Measurements from ENCODE around the gene TMEM179. TPM values are rescaled to one million over a fixed set of nuclear protein-coding genes. Genes with fewer than 3 reads are reported as not detected.

Gene TMEM179
- total and polyA plus RNA-seq, 2 donors (not counting 1 experiment from before 2014, with no cell fraction given) = not detected

GRCh38 chr14:104564744-104565679 lies 39.6 kb downstream of the TMEM179 start:
- H3K4me1 ChIP-seq (ENCODE audit: control insufficient read depth in 2 of 2, insufficient read depth in 2 of 2, low read length in 2 of 2) = peaks cover 11 to 12% of the 10 kb centered on the region in 2 donors
- H3K4me2 ChIP-seq (replicated peaks; ENCODE audit: low read depth, low read length, poor library complexity, severe bottlenecking) = no peak overlapping the region
- no peaks in the 10 kb centered on the region for H3K79me2 ChIP-seq (ENCODE audit: control insufficient read depth, insufficient read depth, low read length)
- Mint-ChIP-seq H3K27ac (no peak overlapping the region), H3K4me1 (peaks cover 7% of the 10 kb centered on the region), H3K9me3 (ENCODE audit: insufficient read depth) (no peaks in the 10 kb centered on the region), H3K27me3 (peaks cover 26% of the 10 kb centered on the region), H3K4me3 (no peak overlapping the region)
- H3K27me3 ChIP-seq (replicated peaks in 1 of 4; ENCODE audit: control extremely low read depth in 1 of 4, control insufficient read depth in 3 of 4, insufficient read depth in 4 of 4, low read length in 3 of 4) = peaks cover 0 to 32% (median 10%) of the 10 kb centered on the region in 4 experiments
- ATAC-seq (ENCODE audit: low read depth) (no peak), DNase-seq (no peak)
- no peak overlapping the region for H3K4me3 ChIP-seq (ENCODE audit: control extremely low read depth in 1 of 5, extremely low read depth in 1 of 5, insufficient read depth in 1 of 5, low read depth in 2 of 5, low read length in 4 of 5)
- H2AFZ ChIP-seq (ENCODE audit: insufficient read depth, low read depth, low read length, poor library complexity, severe bottlenecking) = no peak overlapping the region
- intact Hi-C loops (cut with micrococcal nuclease) = no loop called here
- peaks cover 0 to 7% (median 0%) of the 10 kb centered on the region in 3 donors for H3K9me3 ChIP-seq (ENCODE audit: control extremely low read depth in 1 of 3, control insufficient read depth in 2 of 3, insufficient read depth in 1 of 3, low read length in 2 of 3)
- ChIA-PET CTCF (interaction anchor here (0.6 to 2.8 kb wide), 7 partner anchors 10 to 756 kb away, joined by 3 to 13 read pairs (median 3); no protein-coding TSS in a partner anchor), POLR2A (no interaction called here)
- no peaks in the 10 kb centered on the region for H4K20me1 ChIP-seq (ENCODE audit: control insufficient read depth, insufficient read depth, low read length, poor library complexity, severe bottlenecking)
- no peak overlapping the region for H3K27ac ChIP-seq (ENCODE audit: low read length in 2 of 2)
- H3K9ac ChIP-seq (ENCODE audit: low read length) = no peak overlapping the region
- TF ChIP-seq EZH2 (IDR thresholded peaks at IDR 0.05; ENCODE audit: borderline replicate concordance, insufficient read depth, low read depth, low read length, poor library complexity, severe bottlenecking) (no peak), CTCF (IDR thresholded peaks at IDR 0.05) (no peak)
- 78% methylated on average over 29 of the region's 30 CpGs for WGBS (ENCODE audit: insufficient coverage)
- H3K36me3 ChIP-seq (replicated peaks in 1 of 2; ENCODE audit: control extremely low read depth in 1 of 2, control insufficient read depth in 1 of 2, extremely low read depth in 1 of 2, insufficient read depth in 2 of 2, low read length in 1 of 2) = no peaks in the 10 kb centered on the region

All from B cell (primary cell).